ENCODE measurements around the gene RNU5D-1.
"Not testable (repeated sequence)": the region's sequence is repeated elsewhere in the genome, so short reads cannot be mapped to it uniquely, and the experiment has no call there.

Gene RNU5D-1

DNA sequence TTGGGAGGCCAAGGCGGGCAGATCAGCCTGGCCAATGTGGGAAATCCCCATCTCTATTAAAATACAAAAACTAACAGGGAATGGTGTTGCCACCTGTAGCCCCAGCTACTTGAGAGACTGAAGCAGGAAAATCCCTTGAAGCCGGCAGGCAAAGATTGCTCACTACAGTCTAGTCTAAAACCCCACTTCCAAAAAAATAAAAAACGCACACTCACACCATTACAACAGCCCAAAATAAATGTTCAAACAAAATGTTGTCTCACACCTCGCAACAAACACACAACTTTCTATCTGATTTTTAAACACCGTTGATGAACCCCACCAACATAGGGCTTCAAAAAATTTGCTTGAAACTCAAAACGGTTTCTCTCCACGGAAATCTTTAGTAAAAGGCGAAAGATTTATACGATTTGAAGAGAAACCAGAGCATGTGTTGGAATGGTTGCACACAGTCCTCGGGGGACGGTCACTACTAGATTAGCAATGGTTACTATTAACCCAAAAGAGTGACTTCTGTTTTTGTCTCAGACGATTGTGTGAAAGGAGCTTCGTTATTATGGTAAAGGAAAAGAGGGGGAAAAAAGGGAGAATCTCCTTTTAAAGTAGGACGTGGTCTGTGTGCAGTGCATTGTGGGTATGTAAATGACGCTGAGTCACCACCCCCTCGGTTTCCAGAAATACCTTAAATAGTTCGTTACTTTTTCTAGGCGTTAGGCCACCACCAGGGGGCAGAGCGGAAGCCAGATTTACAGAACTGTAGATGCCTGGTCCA is at the start of gene RNU5D-1:
Gene RNU5D-1, minus strand, starts transcription at position 430 of the 772 bp plus-strand sequence.
- Mint-ChIP-seq H3K4me1 (peaks cover 20% of the 10 kb centered on the region), H3K27ac (peak within 1 kb of the TSS; percentile 99), H3K9me3 (no peaks in the 10 kb centered on the region), H3K36me3 (peaks cover 24% of the 10 kb centered on the region), H3K4me3 (peak within 1 kb of the TSS; percentile 52)
- peak; percentile 92 for ATAC-seq
- peak; percentile 88 to 96 for DNase-seq (ENCODE audit: low spot score in 2 of 2)

DNA sequence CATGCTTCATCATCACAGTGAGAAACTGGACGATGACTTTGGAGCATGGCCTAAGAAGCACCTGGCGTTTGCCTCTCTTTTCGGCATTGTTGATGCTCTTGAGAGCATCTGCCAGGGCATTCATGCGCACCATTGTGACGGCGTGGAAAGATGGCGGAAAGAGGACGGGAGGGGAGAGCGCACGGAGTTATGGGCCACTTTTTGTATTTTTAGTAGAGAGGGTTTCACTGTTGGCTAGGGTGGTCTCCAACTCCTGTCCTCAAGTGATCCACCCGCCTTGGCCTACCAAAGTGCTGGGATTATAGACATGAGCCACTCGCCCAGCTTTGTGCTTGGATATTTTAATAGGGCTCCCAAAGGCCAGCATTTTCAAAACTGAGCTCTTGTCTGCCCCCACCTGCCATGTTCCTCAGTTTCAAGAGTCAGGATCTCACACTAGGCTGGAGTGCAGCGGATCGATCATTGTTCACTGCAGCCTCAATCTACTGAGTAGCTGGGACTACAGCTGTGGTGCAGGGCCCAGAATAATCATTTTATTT is 49.7 kb upstream of the RNU5D-1 start:
- no peak overlapping the region for H3K4me3 Mint-ChIP-seq
- H3K4me1 Mint-ChIP-seq = peaks cover 49% of the 10 kb centered on the region
- ATAC-seq = no peak
- peak overlapping the region; percentile 86 for H3K27ac Mint-ChIP-seq
- H3K9me3 Mint-ChIP-seq = no peaks in the 10 kb centered on the region
- peaks cover 84% of the 10 kb centered on the region for H3K36me3 Mint-ChIP-seq
- DNase-seq (ENCODE audit: low spot score in 2 of 2) = no peak

DNA sequence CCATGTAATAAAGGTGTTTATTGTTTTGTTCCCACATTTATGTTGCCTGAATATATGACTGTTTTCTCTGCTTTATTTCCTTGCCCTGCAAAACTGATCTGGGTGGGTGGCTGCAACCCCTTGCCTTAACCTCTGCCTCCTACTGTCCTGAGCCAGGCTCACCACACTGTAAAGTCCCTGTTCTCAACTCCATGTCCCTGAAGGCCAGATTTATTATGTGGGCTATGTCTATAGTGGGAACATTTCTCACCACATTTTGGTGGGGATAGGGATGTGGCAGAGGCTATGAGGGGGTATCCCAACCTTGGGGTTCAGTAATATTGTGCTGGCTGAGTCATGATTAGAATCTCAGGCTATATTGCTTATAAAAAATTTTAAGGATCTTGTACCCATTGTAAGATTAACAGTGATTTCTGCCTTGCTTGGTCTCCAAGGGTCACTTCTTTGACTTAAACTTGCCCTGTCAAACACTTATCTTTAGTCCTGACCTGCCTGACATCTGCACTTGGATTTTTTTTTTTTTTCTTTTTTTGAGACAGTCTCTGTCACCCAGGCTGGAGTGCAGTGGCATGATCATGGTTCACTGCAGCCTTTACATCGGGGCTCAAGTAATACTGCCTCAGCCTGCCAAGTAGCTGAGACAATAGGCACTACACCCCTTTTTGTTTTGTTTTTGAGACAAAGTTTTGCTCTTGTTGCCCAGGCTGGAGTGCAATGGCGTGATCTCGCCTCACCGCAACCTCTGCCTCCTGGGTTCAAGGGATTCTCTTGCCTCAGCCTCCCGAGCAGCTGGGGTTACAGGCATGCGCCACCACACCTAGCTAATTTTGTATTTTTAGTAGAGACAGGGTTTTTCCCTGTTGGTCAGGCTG is 48.0 kb upstream of the RNU5D-1 start:
- DNase-seq (ENCODE audit: low spot score in 2 of 2) (no peak), ATAC-seq (no peak)
- Mint-ChIP-seq H3K27ac (peak overlapping the region; percentile 86), H3K36me3 (peaks cover 92% of the 10 kb centered on the region), H3K9me3 (no peaks in the 10 kb centered on the region), H3K4me1 (peaks cover 49% of the 10 kb centered on the region), H3K4me3 (peak overlapping the region; percentile 86)

DNA sequence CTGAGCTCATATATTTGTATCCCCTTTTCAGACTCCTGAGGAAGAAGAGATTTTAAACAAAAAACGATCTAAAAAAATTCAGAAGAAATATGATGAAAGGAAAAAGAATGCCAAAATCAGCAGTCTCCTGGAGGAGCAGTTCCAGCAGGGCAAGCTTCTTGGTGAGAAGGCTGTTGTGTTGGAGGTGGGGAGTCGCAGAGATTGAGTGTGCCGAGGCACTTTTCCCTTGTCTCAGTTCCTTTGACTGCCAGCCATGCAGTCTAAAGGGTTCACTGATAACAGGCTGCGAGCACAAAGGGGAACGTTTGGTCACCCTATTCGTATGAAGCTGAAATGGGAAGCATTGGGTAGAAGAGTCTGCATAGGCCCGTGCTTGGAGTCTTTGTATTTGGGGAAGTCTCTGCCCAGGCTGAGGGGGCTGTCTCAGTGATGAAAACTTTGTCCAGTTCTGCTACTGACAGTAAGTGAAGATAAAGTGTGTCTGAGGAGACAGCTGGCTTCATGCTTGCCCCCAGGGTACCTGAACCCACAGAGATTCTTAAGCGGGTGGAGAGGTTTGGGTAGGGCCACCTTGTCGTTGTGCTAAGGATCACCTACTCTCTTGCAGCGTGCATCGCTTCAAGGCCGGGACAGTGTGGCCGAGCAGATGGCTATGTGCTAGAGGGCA is 47.1 kb upstream of the RNU5D-1 start:
- DNase-seq (ENCODE audit: low spot score in 2 of 2) (no peak), ATAC-seq (no peak)
- peak overlapping the region; percentile 86 for H3K4me3 Mint-ChIP-seq
- H3K27ac Mint-ChIP-seq = peak overlapping the region; percentile 97
- peaks cover 84% of the 10 kb centered on the region for H3K36me3 Mint-ChIP-seq
- no peaks in the 10 kb centered on the region for H3K9me3 Mint-ChIP-seq
- peaks cover 43% of the 10 kb centered on the region for H3K4me1 Mint-ChIP-seq

DNA sequence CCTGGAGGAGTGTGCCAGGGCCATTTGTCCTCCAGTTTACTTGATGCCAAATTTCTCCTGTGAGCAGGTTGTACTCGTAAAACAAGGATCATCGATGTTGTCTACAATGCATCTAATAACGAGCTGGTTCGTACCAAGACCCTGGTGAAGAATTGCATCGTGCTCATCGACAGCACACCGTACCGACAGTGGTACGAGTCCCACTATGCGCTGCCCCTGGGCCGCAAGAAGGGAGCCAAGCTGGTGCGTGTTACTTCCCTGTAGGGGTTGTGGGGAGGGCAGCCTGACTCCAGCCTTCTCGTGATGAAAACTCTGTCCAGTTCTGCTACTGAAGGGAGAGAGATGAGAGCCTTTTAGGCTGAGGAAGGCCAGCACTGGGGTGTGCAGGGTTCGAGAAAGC is 46.6 kb upstream of the RNU5D-1 start:
- Mint-ChIP-seq H3K27ac (peak overlapping the region; percentile 97), H3K9me3 (no peaks in the 10 kb centered on the region), H3K4me1 (peaks cover 42% of the 10 kb centered on the region), H3K4me3 (peak overlapping the region; percentile 86), H3K36me3 (peaks cover 78% of the 10 kb centered on the region)
- no peak for DNase-seq (ENCODE audit: low spot score in 2 of 2)
- no peak for ATAC-seq

DNA sequence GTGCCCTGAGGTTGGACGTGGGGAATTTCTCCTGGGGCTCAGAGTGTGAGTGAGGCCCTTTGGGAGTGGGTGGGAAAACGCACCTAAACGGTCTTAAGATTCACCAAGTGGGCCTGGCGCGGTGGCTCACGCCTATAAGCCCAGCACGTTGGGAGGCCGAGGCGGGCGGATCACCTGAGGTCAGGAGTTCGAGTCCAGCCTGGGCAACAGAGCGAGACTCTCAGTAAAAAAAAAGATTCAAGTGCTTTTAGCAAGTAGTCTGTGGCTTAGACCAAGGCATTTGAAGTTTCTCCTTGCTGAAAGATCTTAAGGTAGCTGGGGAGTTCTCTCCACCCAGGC is 45.7 kb upstream of the RNU5D-1 start:
- DNase-seq (ENCODE audit: low spot score in 2 of 2) (peak in 1 of 2 donors; percentile 58), ATAC-seq (no peak)
- H3K4me3 Mint-ChIP-seq = peak overlapping the region; percentile 86
- peaks cover 70% of the 10 kb centered on the region for H3K36me3 Mint-ChIP-seq
- H3K9me3 Mint-ChIP-seq = no peaks in the 10 kb centered on the region
- peaks cover 42% of the 10 kb centered on the region for H3K4me1 Mint-ChIP-seq
- H3K27ac Mint-ChIP-seq = peak overlapping the region; percentile 97

DNA sequence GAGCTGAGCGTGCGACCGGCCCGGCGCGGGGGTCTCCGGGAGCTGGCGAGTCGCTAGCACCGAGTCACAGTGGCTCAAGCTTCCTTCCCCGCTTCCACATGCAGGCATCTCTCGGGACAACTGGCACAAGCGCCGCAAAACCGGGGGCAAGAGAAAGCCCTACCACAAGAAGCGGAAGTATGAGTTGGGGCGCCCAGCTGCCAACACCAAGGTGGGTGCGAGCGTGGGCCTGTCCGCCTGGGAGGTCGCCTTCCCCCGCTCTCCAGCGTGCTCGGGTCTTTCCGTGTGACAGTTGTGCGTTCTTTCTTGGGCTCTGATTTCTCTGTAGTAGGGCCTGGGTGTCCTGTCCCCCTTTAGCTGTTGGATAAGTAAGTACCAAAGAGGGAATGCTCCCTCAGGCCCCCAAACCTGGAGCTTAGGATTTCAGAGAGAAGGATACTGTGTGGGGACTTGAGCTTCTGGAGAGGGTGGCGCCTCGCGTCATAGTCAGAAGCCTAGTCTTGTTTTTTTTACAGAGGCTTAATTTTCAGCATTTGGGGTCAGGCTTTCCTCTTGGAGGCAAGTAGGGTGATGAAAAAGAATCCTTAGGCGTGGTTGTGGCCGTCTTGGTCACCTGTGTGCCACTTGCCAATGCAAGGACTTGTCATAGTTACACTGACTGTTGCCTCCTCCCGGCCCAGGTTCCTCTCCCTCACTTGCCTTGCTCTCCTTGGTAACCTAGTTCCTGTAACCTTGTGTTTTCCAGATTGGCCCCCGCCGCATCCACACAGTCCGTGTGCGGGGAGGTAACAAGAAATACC is 45.2 kb upstream of the RNU5D-1 start:
- peak overlapping the region; percentile 86 for H3K4me3 Mint-ChIP-seq
- H3K27ac Mint-ChIP-seq = peak overlapping the region; percentile 97

DNA sequence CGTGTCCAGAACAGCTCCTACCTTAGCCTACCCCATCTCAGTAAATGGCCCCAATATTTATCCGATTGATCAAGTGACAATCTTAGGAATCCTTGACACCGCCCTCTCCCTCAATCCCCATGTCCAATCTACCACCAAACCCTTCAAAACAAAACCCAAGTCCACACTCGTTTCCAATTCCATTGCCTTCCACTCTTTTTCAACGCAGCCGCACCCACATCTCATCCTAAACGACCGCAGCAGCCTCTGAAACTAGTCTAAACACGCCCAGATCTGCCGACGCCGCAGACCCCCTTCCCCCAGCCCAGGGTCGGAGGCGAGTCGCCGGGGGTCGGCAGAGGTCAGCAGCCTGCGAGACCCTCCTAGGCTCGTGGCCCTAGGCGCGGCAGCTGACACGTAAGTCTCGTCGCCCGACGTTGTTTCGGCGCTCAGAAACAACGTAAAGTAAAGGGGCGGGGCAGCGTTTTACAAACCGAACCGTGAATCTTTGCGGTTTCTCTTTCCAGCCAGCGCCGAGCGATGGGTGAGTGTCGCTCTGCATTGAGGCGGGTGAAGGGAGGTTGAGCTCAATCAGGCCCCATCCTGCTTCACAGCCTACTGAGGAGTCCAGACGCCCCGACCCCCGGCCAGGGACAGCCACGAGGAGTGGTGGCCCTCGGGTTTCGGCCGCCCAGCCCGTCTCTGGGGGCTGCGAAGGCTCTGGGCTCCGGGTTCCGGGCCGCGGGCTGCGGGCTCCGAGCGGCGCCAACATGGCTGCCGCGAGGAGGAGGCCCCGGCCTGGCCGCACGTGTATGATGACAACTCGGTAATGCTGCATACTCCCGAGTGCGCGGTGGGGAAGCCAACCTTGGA is 44.3 kb upstream of the RNU5D-1 start, which contains the start of gene RPS8:
Gene RPS8, plus strand, starts transcription at position 463 of the 852 bp plus-strand sequence. Its CDS starts 57 bp downstream, at position 520.
- Mint-ChIP-seq H3K27ac (peak within 1 kb of the TSS; percentile 97), H3K9me3 (no peaks in the 10 kb centered on the region), H3K36me3 (peaks cover 56% of the 10 kb centered on the region), H3K4me1 (peaks cover 38% of the 10 kb centered on the region), H3K4me3 (peak within 1 kb of the TSS; percentile 86)
- DNase-seq (ENCODE audit: low spot score in 2 of 2) (peak; percentile 79 to 95), ATAC-seq (peak; percentile 87)

More for the DNA sequence above, 45.2 kb upstream of the RNU5D-1 start:
- DNase-seq (ENCODE audit: low spot score in 2 of 2) (no peak), ATAC-seq (peak; percentile 31)
- Mint-ChIP-seq H3K36me3 (peaks cover 64% of the 10 kb centered on the region), H3K4me1 (peaks cover 42% of the 10 kb centered on the region), H3K9me3 (no peaks in the 10 kb centered on the region)

DNA sequence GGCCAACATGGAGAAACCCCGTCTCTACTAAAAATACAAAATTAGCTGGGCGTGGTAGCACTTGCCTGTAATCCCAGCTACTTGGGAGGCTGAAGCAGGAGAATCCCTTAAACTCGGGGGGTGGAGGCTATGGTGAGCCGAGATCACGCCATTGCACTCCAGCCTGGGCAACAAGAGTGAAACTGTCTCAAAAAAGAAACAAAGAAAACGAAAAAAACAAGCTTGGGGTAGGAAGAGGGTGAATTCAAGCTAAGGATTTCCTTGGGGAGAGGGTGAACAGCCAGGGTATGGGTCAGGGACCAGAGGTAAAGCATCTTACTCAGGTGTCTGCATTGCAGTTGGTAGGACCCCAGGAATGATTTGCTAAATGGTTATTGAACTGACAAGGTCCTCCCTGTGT is 35.5 kb upstream of the RNU5D-1 start:
- not testable (repeated sequence) for ATAC-seq; H3K9me3 Mint-ChIP-seq; DNase-seq (ENCODE audit: low spot score in 2 of 2); H3K4me3 Mint-ChIP-seq; H3K4me1 Mint-ChIP-seq
- H3K27ac Mint-ChIP-seq = peak overlapping the region; percentile 42
- peaks cover 41% of the 10 kb centered on the region for H3K36me3 Mint-ChIP-seq

DNA sequence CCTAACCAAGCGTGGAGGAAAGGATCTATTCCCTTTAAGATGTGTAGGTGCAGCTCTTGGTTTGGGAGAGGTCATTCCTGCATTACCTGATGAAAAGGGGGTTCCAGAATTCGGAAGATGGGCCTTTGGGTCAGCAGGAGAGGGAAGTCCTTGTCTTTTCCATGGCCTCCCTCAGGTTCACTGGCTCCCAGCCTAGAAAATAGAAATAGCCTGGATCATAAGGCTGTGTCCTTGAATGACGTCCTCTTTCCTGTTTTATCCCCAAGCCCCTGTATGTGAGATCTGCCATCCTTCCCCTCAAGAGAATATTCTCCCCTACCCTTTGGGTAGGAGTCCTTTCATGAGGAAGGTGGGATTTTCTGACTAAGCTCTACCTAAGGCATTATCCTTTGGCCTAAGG is 29.9 kb upstream of the RNU5D-1 start:
- Mint-ChIP-seq H3K27ac (no peak overlapping the region), H3K36me3 (peaks cover 82% of the 10 kb centered on the region), H3K4me1 (peaks cover 5% of the 10 kb centered on the region), H3K9me3 (no peaks in the 10 kb centered on the region), H3K4me3 (no peak overlapping the region)
- no peak for DNase-seq (ENCODE audit: low spot score in 2 of 2)
- no peak for ATAC-seq

DNA sequence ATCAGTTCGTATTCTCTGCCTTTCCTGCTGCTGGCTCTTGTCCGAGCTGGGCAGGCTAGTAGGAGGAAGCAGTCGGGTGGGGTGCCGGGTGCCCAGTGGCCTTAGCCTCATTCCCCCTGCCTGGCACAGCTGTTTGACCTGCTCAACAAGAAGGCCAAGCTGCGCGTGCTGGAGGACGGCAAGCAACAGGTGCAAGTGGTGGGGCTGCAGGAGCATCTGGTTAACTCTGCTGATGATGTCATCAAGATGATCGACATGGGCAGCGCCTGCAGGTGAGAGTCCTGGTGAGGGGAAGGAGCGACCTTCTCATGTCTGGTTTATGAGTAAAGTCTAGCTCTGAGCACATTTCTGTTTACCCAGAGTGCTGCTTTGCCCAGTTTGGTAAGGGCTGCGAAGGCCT is 28.1 kb upstream of the RNU5D-1 start:
- ATAC-seq (no peak), DNase-seq (ENCODE audit: low spot score in 2 of 2) (no peak)
- Mint-ChIP-seq H3K9me3 (no peaks in the 10 kb centered on the region), H3K36me3 (peaks cover 85% of the 10 kb centered on the region), H3K27ac (no peak overlapping the region), H3K4me3 (no peak overlapping the region), H3K4me1 (peaks cover 5% of the 10 kb centered on the region)

DNA sequence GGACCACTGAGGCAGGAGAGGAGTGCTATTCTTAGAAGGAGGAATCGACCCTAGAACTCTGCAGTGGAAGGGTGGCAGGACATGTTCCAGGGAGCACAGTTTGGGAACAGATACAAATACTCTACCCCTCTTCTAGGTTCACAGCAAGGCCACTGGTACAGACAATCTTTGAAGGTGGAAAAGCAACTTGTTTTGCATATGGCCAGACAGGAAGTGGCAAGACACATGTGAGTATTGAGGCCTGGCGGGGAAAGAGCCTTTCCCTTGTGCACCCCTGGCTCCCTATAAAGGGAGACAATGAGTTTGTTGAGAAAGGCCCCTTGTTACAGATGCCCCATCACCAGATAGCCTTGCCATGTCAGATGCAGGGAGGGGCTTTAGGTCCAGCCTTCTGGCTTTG is 26.4 kb upstream of the RNU5D-1 start:
- H3K4me1 Mint-ChIP-seq = no peaks in the 10 kb centered on the region
- no peak for ATAC-seq
- H3K4me3 Mint-ChIP-seq = no peak overlapping the region
- H3K27ac Mint-ChIP-seq = no peak overlapping the region
- H3K9me3 Mint-ChIP-seq = no peaks in the 10 kb centered on the region
- H3K36me3 Mint-ChIP-seq = peaks cover 87% of the 10 kb centered on the region
- DNase-seq (ENCODE audit: low spot score in 2 of 2) = no peak

DNA sequence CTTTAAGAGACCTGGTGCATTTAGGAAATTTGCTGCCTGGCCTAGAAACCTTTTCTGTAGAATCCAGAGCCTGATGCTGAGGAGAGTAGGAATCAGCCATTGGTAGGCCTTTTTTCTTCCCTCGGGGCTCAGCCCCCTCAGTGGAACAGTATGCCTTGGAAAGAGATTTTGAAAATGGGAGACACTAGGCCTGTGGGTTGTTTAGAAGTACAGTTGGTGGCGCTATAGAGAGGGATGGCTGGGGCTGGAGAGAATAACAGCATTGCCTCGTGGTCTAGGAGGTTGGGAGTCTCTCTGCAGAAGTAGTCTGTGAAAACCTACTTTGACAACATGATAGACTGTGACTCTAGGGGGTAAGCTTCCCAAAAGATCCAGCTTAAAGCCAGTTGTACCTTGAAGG is 16.9 kb upstream of the RNU5D-1 start:
- Mint-ChIP-seq H3K4me1 (peaks cover 9% of the 10 kb centered on the region), H3K4me3 (no peak overlapping the region), H3K9me3 (no peaks in the 10 kb centered on the region), H3K36me3 (peaks cover 99% of the 10 kb centered on the region), H3K27ac (no peak overlapping the region)
- ATAC-seq = no peak
- no peak for DNase-seq (ENCODE audit: low spot score in 2 of 2)

DNA sequence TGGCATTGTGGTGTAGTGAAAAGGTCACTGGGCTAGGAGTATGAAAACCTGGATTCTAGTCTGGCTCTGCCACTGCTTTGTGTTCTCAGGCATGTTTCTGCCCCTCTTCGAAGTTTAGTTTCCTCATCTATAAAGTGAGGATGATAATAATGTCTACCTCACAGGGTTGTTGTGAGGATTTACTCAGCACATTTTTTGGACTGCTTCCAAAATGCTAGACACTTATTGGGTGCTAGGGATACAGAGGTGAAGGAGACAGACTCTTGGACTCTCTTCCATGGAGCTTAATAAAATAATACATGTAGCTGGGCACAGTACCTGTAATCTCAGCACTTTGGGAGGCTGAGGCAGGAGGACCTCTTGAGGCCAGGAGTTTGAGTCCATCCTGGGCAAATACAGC is 12.2 kb upstream of the RNU5D-1 start:
- H3K27ac Mint-ChIP-seq = no peak overlapping the region

More for the DNA sequence above, 12.2 kb upstream of the RNU5D-1 start:
- ATAC-seq (no peak), DNase-seq (ENCODE audit: low spot score in 2 of 2) (no peak)
- Mint-ChIP-seq H3K9me3 (no peaks in the 10 kb centered on the region), H3K4me3 (no peak overlapping the region), H3K4me1 (peaks cover 22% of the 10 kb centered on the region), H3K36me3 (peaks cover 85% of the 10 kb centered on the region)

Data from stimulated activated effector memory CD8-positive, alpha-beta T cell treated with anti-CD3 and anti-CD28 coated beads, Interleukin-12 subunit alpha, Interleukin-12 subunit beta, amount 100 ng/mL, for 72 hours (primary cell).